KMS-11 (cell line): Measurements from ENCODE around the gene SLCO6A1.

Experiments used
- H2AFZ ChIP-seq: fragments of 200-600 bp; sonication (generic); 2 replicates; pipeline ENCODE4 v1.6.1; 2016; ENCODE audit warnings: antibody characterized with exemption, mixed run types, low read depth
- H3K27ac ChIP-seq: fragments of 200-600 bp; sonication (generic); 2 replicates; pipeline ENCODE4 v1.6.1; 2016; ENCODE audit warnings: mild to moderate bottlenecking, mixed run types
- H3K27me3 ChIP-seq: fragments of 200-600 bp; sonication (generic); 2 replicates; pipeline ENCODE4 v1.6.1; 2017; ENCODE audit warnings: mild to moderate bottlenecking, low read depth, mixed run types, moderate library complexity; ENCODE audit not compliant: insufficient read depth
- H3K36me3 ChIP-seq: fragments of 200-600 bp; sonication (generic); 2 replicates; pipeline ENCODE4 v1.6.1; 2017; ENCODE audit warnings: mild to moderate bottlenecking, mixed run types; ENCODE audit not compliant: insufficient read depth
- H3K4me1 ChIP-seq: fragments of 200-600 bp; sonication (generic); 2 replicates; pipeline ENCODE4 v1.6.1; 2016; ENCODE audit warnings: mild to moderate bottlenecking, low read depth, mixed run types; ENCODE audit not compliant: poor library complexity, severe bottlenecking
- H3K4me2 ChIP-seq: fragments of 200-600 bp; sonication (generic); 2 replicates; pipeline ENCODE4 v1.7.0; 2016; ENCODE audit warnings: mild to moderate bottlenecking, mixed run types
- H3K4me3 ChIP-seq: fragments of 200-600 bp; sonication (generic); IDR thresholded peaks from 2 replicates; pipeline ENCODE4 v1.6.1; 2017; ENCODE audit warnings: low read depth, low read length, mixed read lengths; ENCODE audit not compliant: insufficient read depth
- H3K79me2 ChIP-seq: fragments of 200-600 bp; sonication (generic); 2 replicates; pipeline ENCODE4 v1.6.1; 2016; ENCODE audit warnings: low read depth, mixed run types; ENCODE audit not compliant: insufficient read depth
- H3K9ac ChIP-seq: fragments of 200-600 bp; sonication (generic); 2 replicates; pipeline ENCODE4 v1.6.1; 2016; ENCODE audit warnings: mild to moderate bottlenecking, mixed run types
- H4K20me1 ChIP-seq: fragments of 200-600 bp; sonication (generic); 2 replicates; pipeline ENCODE4 v1.6.1; 2016; ENCODE audit warnings: mild to moderate bottlenecking, mixed run types; ENCODE audit not compliant: insufficient read depth
- CTCF ChIP-seq: fragments of 200-600 bp; sonication (generic); conservative IDR thresholded peaks from 2 replicates; pipeline ENCODE4 v1.6.1; 2017; ENCODE audit warnings: low read depth, mild to moderate bottlenecking, antibody characterized with exemption, low read length, moderate library complexity, mixed read lengths

SLCO6A1 gene

GRCh38 chr5:102481054-102481715 lies 17.6 kb downstream of the SLCO6A1 start:
- no peak for TF ChIP-seq CTCF
- Histone ChIP-seq H3K4me2 (no peak overlapping the region), H3K27me3 (no peaks in the 10 kb centered on the region), H3K9ac (no peak overlapping the region), H2AFZ (no peak overlapping the region), H3K4me1 (peaks cover 4% of the 10 kb centered on the region), H3K36me3 (no peaks in the 10 kb centered on the region), H3K79me2 (no peaks in the 10 kb centered on the region), H3K27ac (no peak overlapping the region), H3K4me3 (no peak overlapping the region), H4K20me1 (no peaks in the 10 kb centered on the region)

- no peak for TF ChIP-seq CTCF
- H3K27me3 ChIP-seq, result no peaks in the 10 kb centered on the region
- no peak overlapping the region for H3K4me3 ChIP-seq
- H3K9ac ChIP-seq, result no peak overlapping the region
- peaks cover 11% of the 10 kb centered on the region for H3K4me1 ChIP-seq
- no peak overlapping the region for H3K27ac ChIP-seq
- H2AFZ ChIP-seq, result peak overlapping the region; percentile 12
- H3K4me2 ChIP-seq, result peak overlapping the region; percentile 45
- H3K79me2 ChIP-seq, result no peaks in the 10 kb centered on the region
- no peaks in the 10 kb centered on the region for H4K20me1 ChIP-seq
- H3K36me3 ChIP-seq, result no peaks in the 10 kb centered on the region
Measured at GRCh38 chr5:102453716-102454115, 45.1 kb downstream of the SLCO6A1 start.

- Histone ChIP-seq H3K4me1 (peaks cover 11% of the 10 kb centered on the region), H3K9ac (no peak overlapping the region), H3K4me3 (no peak overlapping the region), H4K20me1 (no peaks in the 10 kb centered on the region), H3K36me3 (no peaks in the 10 kb centered on the region), H3K27ac (no peak overlapping the region), H3K4me2 (no peak overlapping the region), H2AFZ (0 out of 2 replicates have a peak overlapping the region, but pooled peaks have one; percentile 13), H3K79me2 (no peaks in the 10 kb centered on the region), H3K27me3 (no peaks in the 10 kb centered on the region)
- no peak for TF ChIP-seq CTCF
Measured at GRCh38 chr5:102451082-102451481, 47.7 kb downstream of the SLCO6A1 start.

GRCh38 chr5:102450313-102450990 lies 48.3 kb downstream of the SLCO6A1 start:
- Histone ChIP-seq H3K27ac (no peak overlapping the region), H3K36me3 (no peaks in the 10 kb centered on the region)
- peak; percentile 65 for TF ChIP-seq CTCF

More at GRCh38 chr5:102450313-102450990, 48.3 kb downstream of the SLCO6A1 start:
- Histone ChIP-seq H4K20me1 (no peaks in the 10 kb centered on the region), H2AFZ (peak overlapping the region; percentile 13; the same call in 1 of the 2 replicates), H3K4me2 (no peak overlapping the region), H3K4me1 (peaks cover 11% of the 10 kb centered on the region), H3K79me2 (no peaks in the 10 kb centered on the region), H3K27me3 (no peaks in the 10 kb centered on the region), H3K4me3 (no peak overlapping the region), H3K9ac (no peak overlapping the region)
